HUES6 (cell line): ENCODE data around the gene FNDC3B.

Experiments
- H3K27ac ChIP-seq: 2 replicates; pipeline ENCODE4 v1.7.0; 2013; ENCODE audit warnings: low read depth, mild to moderate bottlenecking, low read length, inconsistent platforms
- H3K27me3 ChIP-seq: 2 replicates; pipeline ENCODE4 v1.6.1; 2013; ENCODE audit warnings: low read length; ENCODE audit not compliant: control insufficient read depth, insufficient read depth
- H3K36me3 ChIP-seq: 2 replicates; pipeline ENCODE4 v1.6.1; 2013; ENCODE audit warnings: low read length; ENCODE audit not compliant: control insufficient read depth, insufficient read depth
- H3K4me1 ChIP-seq: 2 replicates; pipeline ENCODE4 v1.6.1; 2013; ENCODE audit warnings: low read length; ENCODE audit not compliant: control insufficient read depth, insufficient read depth
- H3K4me3 ChIP-seq: 2 replicates; pipeline ENCODE4 v1.5.1; 2013; ENCODE audit warnings: low read depth, low read length
- H3K9ac ChIP-seq: one replicate; pipeline ENCODE4 v1.6.1; 2013; ENCODE audit warnings: mild to moderate bottlenecking, low read length
- H3K9me3 ChIP-seq: 2 replicates; pipeline ENCODE4 v1.6.1; 2013; ENCODE audit warnings: low read depth, low read length; ENCODE audit not compliant: control insufficient read depth, insufficient read depth

FNDC3B gene

GRCh38 chr3:172066880-172067796 is 27.8 kb downstream of the FNDC3B start:
- H3K4me3 ChIP-seq: no peak overlapping the region
- H3K27me3 ChIP-seq: no peaks in the 10 kb centered on the region
- no peaks in the 10 kb centered on the region for H3K9me3 ChIP-seq
- peaks cover 5% of the 10 kb centered on the region; the same call in 1 of the 2 replicates for H3K36me3 ChIP-seq
- H3K4me1 ChIP-seq: peaks cover 44% of the 10 kb centered on the region
- H3K9ac ChIP-seq: no peak overlapping the region
- H3K27ac ChIP-seq: no peak overlapping the region

GRCh38 chr3:172067837-172068440 is 28.6 kb downstream of the FNDC3B start:
- Histone ChIP-seq H3K36me3 (peaks cover 9% of the 10 kb centered on the region; the same call in 1 of the 2 replicates), H3K27me3 (no peaks in the 10 kb centered on the region), H3K4me1 (peaks cover 52% of the 10 kb centered on the region), H3K27ac (no peak overlapping the region), H3K9me3 (no peaks in the 10 kb centered on the region), H3K4me3 (no peak overlapping the region), H3K9ac (no peak overlapping the region)

GRCh38 chr3:172068977-172069376 is 29.6 kb downstream of the FNDC3B start:
- Histone ChIP-seq H3K4me3 (no peak overlapping the region), H3K9me3 (no peaks in the 10 kb centered on the region), H3K27me3 (no peaks in the 10 kb centered on the region), H3K9ac (no peak overlapping the region), H3K36me3 (peaks cover 8% of the 10 kb centered on the region; the same call in 1 of the 2 replicates), H3K27ac (no peak overlapping the region), H3K4me1 (peaks cover 58% of the 10 kb centered on the region)

- H3K27ac ChIP-seq: no peak overlapping the region
- peaks cover 8% of the 10 kb centered on the region; the same call in 1 of the 2 replicates for H3K36me3 ChIP-seq
- H3K4me1 ChIP-seq: peaks cover 61% of the 10 kb centered on the region
- no peaks in the 10 kb centered on the region for H3K27me3 ChIP-seq
- no peaks in the 10 kb centered on the region for H3K9me3 ChIP-seq
- no peak overlapping the region for H3K4me3 ChIP-seq
- no peak overlapping the region for H3K9ac ChIP-seq
Observed at GRCh38 chr3:172069478-172069877, 30.1 kb downstream of the FNDC3B start.

GRCh38 chr3:172070269-172070668 is 30.9 kb downstream of the FNDC3B start:
- Histone ChIP-seq H3K4me3 (no peak overlapping the region), H3K27ac (no peak overlapping the region)

GRCh38 chr3:172070802-172071201 is 31.4 kb downstream of the FNDC3B start:
- no peaks in the 10 kb centered on the region for H3K9me3 ChIP-seq
- H3K27ac ChIP-seq: no peak overlapping the region
- peaks cover 8% of the 10 kb centered on the region; the same call in 1 of the 2 replicates for H3K36me3 ChIP-seq
- peaks cover 55% of the 10 kb centered on the region for H3K4me1 ChIP-seq
- H3K4me3 ChIP-seq: no peak overlapping the region
- H3K27me3 ChIP-seq: no peaks in the 10 kb centered on the region
- no peak overlapping the region for H3K9ac ChIP-seq

More at GRCh38 chr3:172070269-172070668, 30.9 kb downstream of the FNDC3B start:
- Histone ChIP-seq H3K4me1 (peaks cover 61% of the 10 kb centered on the region), H3K27me3 (no peaks in the 10 kb centered on the region), H3K36me3 (peaks cover 8% of the 10 kb centered on the region; the same call in 1 of the 2 replicates), H3K9ac (no peak overlapping the region), H3K9me3 (no peaks in the 10 kb centered on the region)

- Histone ChIP-seq H3K36me3 (peaks cover 8% of the 10 kb centered on the region; the same call in 1 of the 2 replicates), H3K27me3 (no peaks in the 10 kb centered on the region), H3K27ac (no peak overlapping the region), H3K9ac (no peak overlapping the region), H3K4me1 (peaks cover 45% of the 10 kb centered on the region), H3K9me3 (no peaks in the 10 kb centered on the region), H3K4me3 (no peak overlapping the region)
Observed at GRCh38 chr3:172071780-172072330, 32.5 kb downstream of the FNDC3B start.

- Histone ChIP-seq H3K27ac (no peak overlapping the region), H3K9ac (no peak overlapping the region), H3K36me3 (peaks cover 8% of the 10 kb centered on the region; the same call in 1 of the 2 replicates), H3K4me3 (no peak overlapping the region), H3K9me3 (no peaks in the 10 kb centered on the region), H3K27me3 (no peaks in the 10 kb centered on the region), H3K4me1 (peaks cover 45% of the 10 kb centered on the region)
Observed at GRCh38 chr3:172072543-172072942, 33.2 kb downstream of the FNDC3B start.

GRCh38 chr3:172073262-172073915 is 34.0 kb downstream of the FNDC3B start:
- H3K4me3 ChIP-seq: no peak overlapping the region
- H3K4me1 ChIP-seq: peaks cover 49% of the 10 kb centered on the region
- no peaks in the 10 kb centered on the region for H3K9me3 ChIP-seq
- H3K9ac ChIP-seq: no peak overlapping the region
- H3K27ac ChIP-seq: no peak overlapping the region
- peaks cover 8% of the 10 kb centered on the region; the same call in 1 of the 2 replicates for H3K36me3 ChIP-seq
- H3K27me3 ChIP-seq: no peaks in the 10 kb centered on the region

- Histone ChIP-seq H3K27me3 (no peaks in the 10 kb centered on the region), H3K36me3 (peaks cover 8% of the 10 kb centered on the region; the same call in 1 of the 2 replicates)
Observed at GRCh38 chr3:172074032-172074431, 34.7 kb downstream of the FNDC3B start.

More at GRCh38 chr3:172074032-172074431, 34.7 kb downstream of the FNDC3B start:
- Histone ChIP-seq H3K4me1 (peaks cover 46% of the 10 kb centered on the region), H3K9me3 (no peaks in the 10 kb centered on the region), H3K4me3 (no peak overlapping the region), H3K27ac (no peak overlapping the region), H3K9ac (no peak overlapping the region)
